CD4-positive, alpha-beta memory T cell (primary cell): ENCODE data around the gene TACC2. TPM values are rescaled to one million over a fixed set of nuclear protein-coding genes. Genes with fewer than 3 reads are reported as not detected.

Experiments
- CTCF ChIA-PET: fragments of 350-600 bp; sonication (Branson Sonifier 250); formaldehyde crosslinking; loops from one replicate; lab custom pipeline; 2021; ENCODE audit warnings: inconsistent platforms; ENCODE audit not compliant: partially characterized antibody; lab: Charles Lee
- POLR2A ChIA-PET: fragments of 350-600 bp; sonication (Branson Sonifier 250); formaldehyde crosslinking; loops from one replicate; lab custom pipeline; 2021; ENCODE audit not compliant: partially characterized antibody; lab: Charles Lee
- DNase-seq, 5 donors: peaks; one replicate each; pipeline versions ENCODE4 v3.0.0 to v3.0.0-alpha.2; 2020 to 2022; ENCODE audit warnings: mixed read lengths in 1 of 5
- H3K27ac ChIP-seq: one replicate; pipeline ENCODE4 v1.7.0; 2013; ENCODE audit warnings: low read depth, low read length
- H3K27me3 ChIP-seq: 2 replicates; pipeline ENCODE4 v1.7.0; 2013; ENCODE audit warnings: mild to moderate bottlenecking, low read length, moderate library complexity; ENCODE audit not compliant: insufficient read depth
- H3K36me3 ChIP-seq: 2 replicates; pipeline ENCODE4 v1.7.0; 2013; ENCODE audit warnings: mild to moderate bottlenecking, low read length, moderate library complexity; ENCODE audit not compliant: insufficient read depth
- H3K4me1 ChIP-seq: 2 replicates; pipeline ENCODE4 v1.7.0; 2013; ENCODE audit warnings: mild to moderate bottlenecking, low read length, moderate library complexity; ENCODE audit not compliant: insufficient read depth
- H3K4me3 ChIP-seq, 2 donors: one replicate each; pipeline ENCODE4 v1.7.0; 2013; ENCODE audit warnings: low read length in 2 of 2, mild to moderate bottlenecking in 1 of 2
- H3K9me3 ChIP-seq, 2 donors: one replicate each; pipeline ENCODE4 v1.7.0; 2013; ENCODE audit warnings: low read length in 2 of 2, control low read depth in 1 of 2; ENCODE audit not compliant: control insufficient read depth in 1 of 2
- H3K27ac Mint-ChIP-seq, 7 donors: one replicate each; pipeline ENCODE4 v1.8.0; 2020 to 2021; ENCODE audit warnings: mixed read lengths in 7 of 7, mild to moderate bottlenecking in 6 of 7, inconsistent platforms in 3 of 7, moderate library complexity in 3 of 7
- H3K27me3 Mint-ChIP-seq, 2 donors: one replicate each; pipeline ENCODE4 v1.8.0; 2020 to 2021; ENCODE audit warnings: mixed read lengths in 2 of 2
- H3K36me3 Mint-ChIP-seq, 2 donors: one replicate each; pipeline ENCODE4 v1.8.0; 2020 to 2021; ENCODE audit warnings: mixed read lengths in 2 of 2, inconsistent platforms in 1 of 2, mild to moderate bottlenecking in 1 of 2
- H3K4me1 Mint-ChIP-seq, 4 donors: one replicate each; pipeline ENCODE4 v1.8.0; 2020 to 2021; ENCODE audit warnings: mixed read lengths in 4 of 4, mild to moderate bottlenecking in 1 of 4
- H3K4me3 Mint-ChIP-seq, 8 donors: one replicate each; pipeline ENCODE4 v1.8.0; 2020 to 2021; ENCODE audit warnings: mixed read lengths in 8 of 8, mild to moderate bottlenecking in 7 of 8, moderate library complexity in 6 of 8, inconsistent platforms in 3 of 8
- H3K9me3 Mint-ChIP-seq, 8 donors: one replicate each; pipeline ENCODE4 v1.8.0; 2020 to 2021; ENCODE audit warnings: mixed read lengths in 8 of 8, mild to moderate bottlenecking in 5 of 8, inconsistent platforms in 3 of 8, moderate library complexity in 1 of 8
- intact Hi-C: fragments of 100-400 bp; cut with micrococcal nuclease; formaldehyde crosslinking; loops from one replicate; pipeline ENCODE4 v1.15.1; 2023
- polyA plus RNA-seq, 2 donors: library from polyadenylated mRNA; unstranded; fragments of 300-500 nt; fragmentation: Illumina TruSeq; gene quantifications; one replicate each; pipeline ENCODE4 v1.2.3, GENCODE V29; 2021
- total RNA-seq, 2 experiments: library from RNA; stranded (reverse); gene quantifications; one replicate each; pipeline ENCODE4 v1.2.3, GENCODE V29; 2021

The TACC2 gene
- total and polyA plus RNA-seq, 4 experiments from 2014 or later: not detected

GRCh38 chr10:122077311-122077875, 88.4 kb downstream of the TACC2 start:
- no peak overlapping the region for H3K27ac Mint-ChIP-seq
- POLR2A ChIA-PET: no interaction called here

DNA sequence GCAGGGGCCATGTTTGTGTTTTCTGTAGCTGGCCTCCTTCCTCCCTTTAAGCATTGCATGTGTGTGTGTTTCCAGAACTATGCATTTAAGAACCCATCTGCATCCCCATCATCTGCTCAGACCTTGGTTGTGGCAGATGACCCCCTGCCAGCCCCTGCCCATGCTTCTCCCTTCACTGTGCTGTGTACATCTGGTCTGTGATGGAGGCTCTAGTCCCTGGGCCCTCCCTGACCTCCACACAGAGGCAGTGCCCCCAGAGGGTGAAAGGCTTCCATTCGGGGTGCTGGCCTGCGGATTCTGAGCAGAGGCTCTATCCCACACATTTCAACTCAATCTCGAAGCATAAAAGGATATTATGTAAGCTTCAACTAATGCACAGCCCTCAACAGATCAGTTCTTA, 89.4 kb downstream of the TACC2 start:
- no peak overlapping the region for H3K27ac Mint-ChIP-seq
- no peaks in the 10 kb centered on the region for H3K4me1 ChIP-seq
- no peaks in the 10 kb centered on the region for H3K4me1 Mint-ChIP-seq
- ChIA-PET POLR2A (no interaction called here), CTCF (no interaction called here)
- H3K36me3 Mint-ChIP-seq: no peaks in the 10 kb centered on the region
- no peak overlapping the region for H3K4me3 ChIP-seq
- peaks cover 1 to 2% of the 10 kb centered on the region in 2 donors for H3K27me3 Mint-ChIP-seq
- H3K27me3 ChIP-seq: no peaks in the 10 kb centered on the region
- H3K36me3 ChIP-seq: no peaks in the 10 kb centered on the region
- H3K4me3 Mint-ChIP-seq: no peak overlapping the region
- no peaks in the 10 kb centered on the region for H3K9me3 ChIP-seq
- no peak overlapping the region for H3K27ac ChIP-seq
- peaks cover 0 to 1% (median 0%) of the 10 kb centered on the region in 8 donors for H3K9me3 Mint-ChIP-seq
- DNase-seq: no peak
- intact Hi-C loops: no loop called here

More at GRCh38 chr10:122077311-122077875, 88.4 kb downstream of the TACC2 start:
- H3K4me1 Mint-ChIP-seq: no peaks in the 10 kb centered on the region
- H3K9me3 ChIP-seq: no peaks in the 10 kb centered on the region
- H3K27ac ChIP-seq: no peak overlapping the region
- CTCF ChIA-PET: no interaction called here
- intact Hi-C loops: no loop called here
- H3K36me3 ChIP-seq: no peaks in the 10 kb centered on the region
- H3K4me1 ChIP-seq: no peaks in the 10 kb centered on the region
- no peak overlapping the region for H3K4me3 Mint-ChIP-seq
- peaks cover 0 to 1% (median 0%) of the 10 kb centered on the region in 8 donors for H3K9me3 Mint-ChIP-seq
- no peak for DNase-seq
- H3K27me3 Mint-ChIP-seq: peaks cover 2 to 3% of the 10 kb centered on the region in 2 donors
- H3K36me3 Mint-ChIP-seq: no peaks in the 10 kb centered on the region
- H3K27me3 ChIP-seq: no peaks in the 10 kb centered on the region
- no peak overlapping the region for H3K4me3 ChIP-seq

DNA sequence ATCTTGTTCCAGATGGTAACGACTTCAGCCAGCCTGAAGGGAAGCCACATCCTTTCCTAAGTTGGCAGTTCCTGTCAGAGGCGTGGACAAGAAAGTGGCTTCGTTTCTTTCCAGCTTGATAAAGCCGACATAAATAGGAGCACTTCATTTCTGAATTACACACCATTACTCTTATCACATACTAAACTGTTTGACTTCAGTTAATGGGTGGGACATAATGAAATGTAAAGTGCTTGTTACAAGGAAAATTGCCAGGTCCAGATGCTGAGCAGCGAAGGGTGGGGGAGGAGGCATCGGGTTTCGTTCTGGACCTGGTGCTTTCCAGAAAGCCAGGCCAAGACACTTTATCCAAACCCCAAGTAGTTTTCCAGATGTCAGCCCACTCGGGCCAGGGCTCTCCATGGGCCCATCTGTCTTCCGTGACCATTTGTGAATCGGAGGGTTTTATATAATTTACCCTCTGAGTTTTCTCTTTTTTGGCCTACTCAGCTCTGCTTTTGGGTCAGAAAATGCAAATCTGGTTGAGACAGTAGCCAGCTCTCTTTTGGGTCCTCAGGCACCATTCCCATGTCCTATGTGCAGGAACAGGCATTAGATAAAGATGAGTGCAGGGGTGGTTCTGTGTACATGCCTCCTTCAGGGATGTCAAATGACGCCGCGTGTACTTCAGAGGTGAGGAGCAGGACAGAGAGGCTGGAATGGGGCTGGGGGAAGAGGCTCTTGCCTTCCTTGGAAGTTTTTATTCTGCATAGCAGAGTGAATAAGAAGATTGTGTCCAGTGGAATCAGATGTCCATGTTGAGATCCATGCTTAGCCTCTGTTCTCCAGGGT, 90.2 kb downstream of the TACC2 start:
- Histone ChIP-seq H3K4me1 (no peaks in the 10 kb centered on the region), H3K27me3 (no peaks in the 10 kb centered on the region), H3K27ac (no peak overlapping the region), H3K9me3 (no peaks in the 10 kb centered on the region), H3K4me3 (no peak overlapping the region), H3K36me3 (no peaks in the 10 kb centered on the region)
- POLR2A ChIA-PET: no interaction called here
- CTCF ChIA-PET: no interaction called here
- Mint-ChIP-seq H3K4me3 (no peak overlapping the region), H3K27ac (no peak overlapping the region), H3K27me3 (peaks cover 1 to 2% of the 10 kb centered on the region in 2 donors), H3K36me3 (no peaks in the 10 kb centered on the region), H3K4me1 (no peaks in the 10 kb centered on the region), H3K9me3 (peaks cover 0 to 1% (median 0%) of the 10 kb centered on the region in 8 donors)
- no peak for DNase-seq
- intact Hi-C loops: no loop called here

DNA sequence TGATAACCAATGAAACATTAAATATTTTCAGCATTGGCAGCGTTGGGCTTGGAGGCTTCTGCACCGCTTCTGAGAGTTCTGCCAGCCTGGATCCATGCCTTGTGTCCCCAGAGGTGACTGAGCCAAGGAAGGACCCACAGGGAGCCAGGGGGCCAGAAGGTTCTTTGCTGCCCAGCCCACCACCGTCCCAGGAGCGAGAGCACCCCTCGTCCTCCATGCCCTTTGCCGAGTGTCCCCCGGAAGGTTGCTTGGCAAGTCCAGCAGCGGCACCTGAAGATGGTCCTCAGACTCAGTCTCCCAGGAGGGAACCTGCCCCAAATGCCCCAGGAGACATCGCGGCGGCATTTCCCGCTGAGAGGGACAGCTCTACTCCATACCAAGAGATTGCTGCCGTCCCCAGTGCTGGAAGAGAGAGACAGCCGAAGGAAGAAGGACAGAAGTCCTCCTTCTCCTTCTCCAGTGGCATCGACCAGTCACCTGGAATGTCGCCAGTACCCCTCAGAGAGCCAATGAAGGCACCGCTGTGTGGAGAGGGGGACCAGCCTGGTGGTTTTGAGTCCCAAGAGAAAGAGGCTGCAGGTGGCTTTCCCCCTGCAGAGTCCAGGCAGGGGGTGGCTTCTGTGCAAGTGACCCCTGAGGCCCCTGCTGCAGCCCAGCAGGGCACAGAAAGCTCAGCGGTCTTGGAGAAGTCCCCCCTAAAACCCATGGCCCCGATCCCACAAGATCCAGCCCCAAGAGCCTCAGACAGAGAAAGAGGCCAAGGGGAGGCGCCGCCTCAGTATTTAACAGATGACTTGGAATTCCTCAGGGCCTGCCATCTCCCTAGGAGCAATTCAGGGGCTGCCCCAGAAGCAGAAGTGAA, 93.9 kb downstream of the TACC2 start:
- DNase-seq: no peak
- H3K4me3 Mint-ChIP-seq: no peak overlapping the region
- no peaks in the 10 kb centered on the region for H3K36me3 Mint-ChIP-seq
- H3K36me3 ChIP-seq: no peaks in the 10 kb centered on the region
- H3K9me3 ChIP-seq: no peaks in the 10 kb centered on the region
- H3K27me3 ChIP-seq: no peaks in the 10 kb centered on the region
- no peak overlapping the region for H3K27ac Mint-ChIP-seq
- peaks cover 0 to 1% (median 0%) of the 10 kb centered on the region in 8 donors for H3K9me3 Mint-ChIP-seq
- peaks cover 0 to 4% of the 10 kb centered on the region in 2 donors for H3K27me3 Mint-ChIP-seq
- intact Hi-C loops: no loop called here
- no peaks in the 10 kb centered on the region for H3K4me1 ChIP-seq
- H3K4me1 Mint-ChIP-seq: no peaks in the 10 kb centered on the region
- no peak overlapping the region for H3K27ac ChIP-seq
- POLR2A ChIA-PET: no interaction called here
- CTCF ChIA-PET: no interaction called here
- no peak overlapping the region for H3K4me3 ChIP-seq

DNA sequence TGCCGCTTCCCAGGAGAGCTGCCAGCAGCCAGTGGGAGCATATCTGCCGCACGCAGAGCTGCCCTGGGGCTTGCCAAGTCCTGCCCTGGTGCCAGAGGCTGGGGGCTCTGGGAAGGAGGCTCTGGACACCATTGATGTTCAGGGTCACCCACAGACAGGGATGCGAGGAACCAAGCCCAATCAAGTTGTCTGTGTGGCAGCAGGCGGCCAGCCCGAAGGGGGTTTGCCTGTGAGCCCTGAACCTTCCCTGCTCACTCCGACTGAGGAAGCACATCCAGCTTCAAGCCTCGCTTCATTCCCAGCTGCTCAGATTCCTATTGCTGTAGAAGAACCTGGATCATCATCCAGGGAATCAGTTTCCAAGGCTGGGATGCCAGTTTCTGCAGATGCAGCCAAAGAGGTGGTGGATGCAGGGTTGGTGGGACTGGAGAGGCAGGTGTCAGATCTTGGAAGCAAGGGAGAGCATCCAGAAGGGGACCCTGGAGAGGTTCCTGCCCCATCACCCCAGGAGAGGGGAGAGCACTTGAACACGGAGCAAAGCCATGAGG, 94.6 kb downstream of the TACC2 start:
- Histone ChIP-seq H3K4me1 (no peaks in the 10 kb centered on the region), H3K4me3 (no peak overlapping the region), H3K36me3 (no peaks in the 10 kb centered on the region), H3K27ac (no peak overlapping the region), H3K27me3 (no peaks in the 10 kb centered on the region), H3K9me3 (no peaks in the 10 kb centered on the region)
- Mint-ChIP-seq H3K27ac (no peak overlapping the region), H3K9me3 (peaks cover 0 to 1% (median 0%) of the 10 kb centered on the region in 8 donors), H3K4me3 (no peak overlapping the region), H3K27me3 (peaks cover 0 to 4% of the 10 kb centered on the region in 2 donors), H3K36me3 (no peaks in the 10 kb centered on the region), H3K4me1 (no peaks in the 10 kb centered on the region)
- ChIA-PET POLR2A (no interaction called here), CTCF (no interaction called here)
- no peak for DNase-seq
- intact Hi-C loops: no loop called here

- Histone ChIP-seq H3K4me1 (no peaks in the 10 kb centered on the region), H3K27ac (no peak overlapping the region), H3K27me3 (no peaks in the 10 kb centered on the region), H3K9me3 (no peaks in the 10 kb centered on the region), H3K36me3 (no peaks in the 10 kb centered on the region), H3K4me3 (no peak overlapping the region)
- Mint-ChIP-seq H3K4me3 (no peak overlapping the region), H3K36me3 (no peaks in the 10 kb centered on the region), H3K4me1 (no peaks in the 10 kb centered on the region), H3K27me3 (peaks cover 2 to 4% of the 10 kb centered on the region in 2 donors), H3K27ac (no peak overlapping the region), H3K9me3 (peaks cover 0 to under 1% (median 0%) of the 10 kb centered on the region in 8 donors)
- POLR2A ChIA-PET: no interaction called here
- intact Hi-C loops: no loop called here
- no peak for DNase-seq
- CTCF ChIA-PET: no interaction called here
Measured at GRCh38 chr10:122084286-122085041, 95.5 kb downstream of the TACC2 start.
